ENCODE data around the gene LTO1.
"Not testable (repeated sequence)": the region's sequence is repeated elsewhere in the genome, so short reads cannot be mapped to it uniquely, and the experiment has no call there.

Gene LTO1

GRCh38 chr11:69695581-69695980 is 20.4 kb upstream of the LTO1 start:
- no peak for TF ChIP-seq CTCF (IDR thresholded peaks at IDR 0.05; ENCODE audit: control insufficient read depth, extremely low read depth, insufficient read depth)
- no peak for DNase-seq (ENCODE audit: low read depth)
- no peak overlapping the region for H3K4me3 ChIP-seq (ENCODE audit: low read depth, low read length)

- DNase-seq (ENCODE audit: low read depth), result no peak
- H3K4me3 ChIP-seq (ENCODE audit: low read depth, low read length), result no peak overlapping the region
- no peak for TF ChIP-seq CTCF (IDR thresholded peaks at IDR 0.05; ENCODE audit: control insufficient read depth, extremely low read depth, insufficient read depth)
Measured at GRCh38 chr11:69694781-69695180, 19.6 kb upstream of the LTO1 start.

- TF ChIP-seq CTCF (IDR thresholded peaks at IDR 0.05; ENCODE audit: control insufficient read depth, extremely low read depth, insufficient read depth), result no peak
- H3K4me3 ChIP-seq (ENCODE audit: low read depth, low read length), result no peak overlapping the region
- no peak for DNase-seq (ENCODE audit: low read depth)
Measured at GRCh38 chr11:69692422-69692821, 17.3 kb upstream of the LTO1 start.

GRCh38 chr11:69691463-69691862 is 16.3 kb upstream of the LTO1 start:
- TF ChIP-seq CTCF (IDR thresholded peaks at IDR 0.05; ENCODE audit: control insufficient read depth, extremely low read depth, insufficient read depth), result no peak
- no peak overlapping the region for H3K4me3 ChIP-seq (ENCODE audit: low read depth, low read length)
- no peak for DNase-seq (ENCODE audit: low read depth)

- H3K4me3 ChIP-seq (ENCODE audit: low read depth, low read length), result no peak overlapping the region
- no peak for DNase-seq (ENCODE audit: low read depth)
- no peak for TF ChIP-seq CTCF (IDR thresholded peaks at IDR 0.05; ENCODE audit: control insufficient read depth, extremely low read depth, insufficient read depth)
Measured at GRCh38 chr11:69689484-69690319, 14.5 kb upstream of the LTO1 start.

GRCh38 chr11:69687969-69688771 is 13.0 kb upstream of the LTO1 start:
- H3K4me3 ChIP-seq (ENCODE audit: low read depth, low read length); DNase-seq (ENCODE audit: low read depth): not testable (repeated sequence)

- no peak for DNase-seq (ENCODE audit: low read depth)
- no peak overlapping the region for H3K4me3 ChIP-seq (ENCODE audit: low read depth, low read length)
- TF ChIP-seq CTCF (IDR thresholded peaks at IDR 0.05; ENCODE audit: control insufficient read depth, extremely low read depth, insufficient read depth), result no peak
Measured at GRCh38 chr11:69686856-69687255, 11.7 kb upstream of the LTO1 start.
